ENCODE results near the gene THAP8.
"Not testable (repeated sequence)": the region's sequence is repeated elsewhere in the genome, so short reads cannot be mapped to it uniquely, and the experiment has no call there.

Gene THAP8, protein sequence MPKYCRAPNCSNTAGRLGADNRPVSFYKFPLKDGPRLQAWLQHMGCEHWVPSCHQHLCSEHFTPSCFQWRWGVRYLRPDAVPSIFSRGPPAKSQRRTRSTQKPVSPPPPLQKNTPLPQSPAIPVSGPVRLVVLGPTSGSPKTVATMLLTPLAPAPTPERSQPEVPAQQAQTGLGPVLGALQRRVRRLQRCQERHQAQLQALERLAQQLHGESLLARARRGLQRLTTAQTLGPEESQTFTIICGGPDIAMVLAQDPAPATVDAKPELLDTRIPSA

GRCh38 chr19:36054119-36054732 is at the start of gene THAP8:
THAP8 (minus strand) TSS chr19:36054285; CDS start chr19:36054217, 68 bp downstream.
- DNase-seq = peak; percentile 99

- no peak for DNase-seq
These were observed 49.0 kb upstream of the THAP8 start for GRCh38 chr19:36103040-36103626.

GRCh38 chr19:36101550-36102327 is 47.7 kb upstream of the THAP8 start:
- DNase-seq = no peak

DNA sequence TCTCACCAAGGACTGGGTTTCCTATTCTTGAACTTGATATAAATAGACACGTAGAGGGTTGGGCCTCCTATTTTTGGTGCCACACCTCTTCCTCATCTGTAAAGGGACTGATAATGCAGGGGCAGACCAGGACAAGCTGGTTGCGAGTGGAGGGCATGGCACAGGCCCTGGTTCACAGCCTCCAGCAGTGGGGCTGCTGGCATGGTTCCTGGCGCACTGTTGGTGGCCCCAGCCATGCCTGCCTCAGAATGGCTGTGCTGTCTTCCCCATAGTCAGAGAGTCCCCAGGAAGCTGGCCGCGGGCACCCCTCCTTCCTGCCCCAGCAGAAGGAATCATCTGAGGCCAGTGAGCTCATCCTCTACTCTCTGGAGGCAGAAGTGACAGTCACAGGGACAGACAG is 46.4 kb upstream of the THAP8 start:
- no peak for DNase-seq

GRCh38 chr19:36099166-36099785 is 45.2 kb upstream of the THAP8 start:
- DNase-seq = no peak

DNA sequence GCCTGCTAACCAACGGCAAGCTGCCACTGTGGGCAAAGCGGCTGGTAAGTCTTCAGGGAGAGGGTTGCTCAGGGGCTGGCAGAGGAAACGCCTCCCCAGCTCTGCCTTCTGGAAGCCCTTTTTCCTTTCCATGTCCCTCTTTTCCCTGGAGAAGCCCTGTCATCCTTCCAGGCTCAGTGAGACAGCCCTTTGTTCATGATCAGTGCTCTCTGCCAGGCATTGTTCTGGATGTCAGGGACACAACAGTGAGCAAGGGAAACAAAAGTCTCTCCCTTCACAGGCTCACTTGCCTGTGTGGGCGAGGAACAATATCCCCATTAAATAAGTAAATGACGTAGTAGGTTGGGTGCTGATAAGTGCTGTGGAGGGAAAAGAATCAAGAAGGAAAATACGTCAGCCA is 43.0 kb upstream of the THAP8 start:
- DNase-seq = no peak

GRCh38 chr19:36093687-36094086 is 39.6 kb upstream of the THAP8 start:
- DNase-seq = no peak

DNA sequence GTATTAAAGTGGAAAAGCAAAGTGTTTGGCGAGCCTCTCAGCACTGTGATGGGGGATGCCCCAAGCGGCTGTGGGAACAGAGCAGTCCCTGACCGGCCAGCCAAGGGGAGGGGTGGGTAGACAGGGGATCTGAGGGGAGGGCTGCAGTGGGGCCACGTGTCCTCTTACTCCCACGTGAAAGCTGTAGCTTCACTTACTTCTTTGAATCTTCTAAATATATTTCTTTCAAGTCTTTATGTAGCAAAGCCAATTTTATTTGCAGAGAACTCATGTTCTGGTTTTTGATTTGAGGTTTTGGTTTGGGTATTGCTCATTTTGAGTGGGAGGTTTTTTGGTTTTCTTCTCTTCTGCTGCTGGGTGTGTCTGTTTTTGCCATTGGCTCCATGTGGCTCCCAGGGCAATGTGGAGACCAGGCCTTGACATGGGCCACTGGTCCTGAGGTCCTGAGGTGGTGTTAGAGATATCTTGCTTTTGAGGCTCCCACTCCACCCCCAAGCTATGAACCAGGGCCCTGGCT is 39.1 kb upstream of the THAP8 start:
- DNase-seq = no peak

GRCh38 chr19:36092566-36092965 is 38.5 kb upstream of the THAP8 start:
- DNase-seq = no peak

DNA sequence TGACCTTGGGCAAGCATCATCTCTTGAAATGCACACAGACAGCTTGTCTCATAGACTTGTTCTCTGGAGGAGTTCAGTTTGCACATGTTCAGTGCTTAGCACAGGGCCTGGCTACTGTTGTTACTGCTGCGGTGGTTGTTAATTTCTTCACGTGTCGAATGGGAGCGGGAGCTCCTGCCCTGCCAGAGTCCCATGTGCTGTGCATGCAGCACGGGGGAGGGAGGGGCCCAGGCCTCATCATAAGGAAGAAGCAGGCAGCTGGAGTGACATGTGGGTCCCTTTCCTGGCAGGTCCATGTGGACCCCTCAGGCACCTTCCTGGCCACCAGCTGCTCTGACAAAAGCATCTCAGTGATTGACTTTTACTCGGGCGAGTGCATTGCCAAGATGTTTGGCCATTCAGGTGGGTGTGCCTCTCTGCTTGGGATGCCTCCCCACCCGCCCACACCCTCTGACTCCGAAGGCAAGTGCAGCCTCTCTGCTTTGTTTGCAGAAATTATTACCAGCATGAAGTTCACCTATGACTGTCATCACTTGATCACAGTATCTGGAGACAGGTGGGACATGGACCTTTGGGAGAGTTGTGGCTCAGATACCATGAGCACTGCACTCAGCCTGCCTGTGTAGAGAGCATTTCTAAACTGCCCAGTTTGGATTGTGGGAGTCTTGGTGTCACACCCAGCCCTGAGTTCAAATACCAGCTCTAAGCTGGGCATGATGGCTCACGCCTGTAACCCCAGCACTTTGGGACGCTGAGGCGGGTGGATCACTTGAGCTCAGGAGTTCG is 37.0 kb upstream of the THAP8 start:
- DNase-seq = no peak

DNA sequence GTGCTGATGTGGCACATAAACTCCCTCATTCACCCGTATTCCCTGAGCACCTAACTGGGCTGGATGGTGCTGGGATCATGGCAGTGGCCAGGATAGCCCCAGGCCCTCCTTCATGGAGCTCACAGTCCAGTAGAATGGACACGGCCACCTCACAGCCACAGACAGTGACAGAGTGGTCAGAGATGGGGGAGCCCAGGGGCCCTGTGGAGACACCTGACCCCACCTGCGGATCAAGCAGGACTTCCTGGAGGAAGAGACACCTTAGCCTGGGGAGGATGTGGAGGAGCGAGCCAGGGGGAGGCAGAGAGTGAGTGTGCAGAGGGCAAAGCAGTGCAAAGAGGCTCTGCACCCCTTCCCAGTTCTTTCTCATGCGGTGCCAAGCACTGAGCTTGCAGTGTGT is 35.8 kb upstream of the THAP8 start:
- no peak for DNase-seq

DNA sequence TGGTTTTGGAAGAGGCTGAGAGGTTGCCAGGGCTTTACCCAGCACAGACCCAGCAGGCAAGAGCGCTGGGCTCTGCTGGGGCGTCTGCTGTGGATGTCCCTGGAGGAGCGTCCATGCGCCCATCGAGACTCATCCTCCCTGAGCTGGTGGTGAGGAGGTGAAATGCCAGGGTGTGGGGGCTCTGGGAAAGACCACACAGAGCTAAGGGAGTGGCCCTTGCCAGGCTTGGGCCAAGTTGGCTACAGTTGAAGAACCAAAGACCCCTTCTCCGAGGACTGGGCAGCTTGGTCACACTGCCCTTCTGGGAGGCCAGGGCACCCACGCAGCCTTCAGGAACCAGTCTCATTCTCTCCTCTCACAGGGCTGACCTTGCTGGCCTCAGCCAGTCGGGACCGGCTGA is 32.2 kb upstream of the THAP8 start:
- DNase-seq = no peak

DNA sequence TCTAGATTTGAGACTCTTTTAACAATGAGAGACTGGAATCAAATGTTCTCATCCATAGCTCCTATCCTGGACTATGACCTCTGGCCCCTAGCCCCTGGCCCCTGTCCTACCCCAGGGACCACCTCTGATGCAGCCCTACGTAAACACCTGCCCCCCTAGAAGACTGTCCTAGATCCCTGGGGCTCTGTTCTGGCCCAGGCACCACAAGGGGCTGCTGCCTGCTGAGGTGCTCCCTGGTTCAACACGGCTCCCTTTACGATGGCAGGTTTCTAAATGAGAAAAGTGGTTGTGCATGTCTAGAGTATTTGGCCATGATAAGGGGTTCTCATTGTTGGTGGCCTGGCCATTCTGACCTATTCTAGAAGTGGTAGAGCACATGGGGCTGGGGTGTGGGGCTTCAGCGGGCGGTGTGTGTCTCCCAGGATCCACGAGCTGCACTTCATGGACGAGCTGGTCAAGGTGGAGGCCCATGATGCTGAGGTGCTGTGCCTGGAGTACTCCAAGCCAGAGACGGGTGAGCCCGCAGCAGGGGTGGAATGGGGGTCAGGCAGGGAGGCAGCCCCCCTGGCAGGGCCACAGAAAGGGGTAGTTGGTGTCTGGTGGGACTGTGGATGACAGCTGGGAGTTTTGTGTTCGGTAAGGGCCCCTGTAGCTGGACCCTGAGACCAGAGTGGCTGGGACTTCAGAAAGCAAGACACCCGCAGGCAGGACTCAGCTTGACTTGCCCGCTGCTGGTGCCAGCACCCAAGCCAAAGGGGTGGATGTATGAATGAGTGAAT is 30.3 kb upstream of the THAP8 start:
- DNase-seq = no peak

GRCh38 chr19:36082916-36083315 is 28.8 kb upstream of the THAP8 start:
- DNase-seq = no peak

- no peak for DNase-seq
These were observed 27.8 kb upstream of the THAP8 start for GRCh38 chr19:36081894-36082293.

DNA sequence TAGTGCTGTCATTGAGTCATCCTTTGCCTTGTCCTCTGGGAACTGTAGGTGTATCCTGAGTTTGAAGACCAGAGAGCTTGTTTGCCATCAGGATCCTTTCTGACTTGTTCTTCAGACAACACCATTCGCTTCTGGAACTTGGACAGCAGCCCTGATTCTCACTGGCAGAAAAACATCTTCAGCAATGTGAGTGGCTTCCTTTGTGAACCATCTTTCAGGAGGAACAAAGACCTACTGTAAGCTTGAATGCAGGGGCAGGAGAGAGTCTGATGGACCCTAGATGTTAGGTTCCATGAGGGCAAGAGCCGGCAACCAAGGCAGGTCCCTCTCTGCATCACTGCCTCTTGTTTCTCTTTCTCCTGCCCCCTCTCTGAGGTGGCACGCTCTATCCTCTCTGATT is 27.3 kb upstream of the THAP8 start:
- DNase-seq = no peak

DNA sequence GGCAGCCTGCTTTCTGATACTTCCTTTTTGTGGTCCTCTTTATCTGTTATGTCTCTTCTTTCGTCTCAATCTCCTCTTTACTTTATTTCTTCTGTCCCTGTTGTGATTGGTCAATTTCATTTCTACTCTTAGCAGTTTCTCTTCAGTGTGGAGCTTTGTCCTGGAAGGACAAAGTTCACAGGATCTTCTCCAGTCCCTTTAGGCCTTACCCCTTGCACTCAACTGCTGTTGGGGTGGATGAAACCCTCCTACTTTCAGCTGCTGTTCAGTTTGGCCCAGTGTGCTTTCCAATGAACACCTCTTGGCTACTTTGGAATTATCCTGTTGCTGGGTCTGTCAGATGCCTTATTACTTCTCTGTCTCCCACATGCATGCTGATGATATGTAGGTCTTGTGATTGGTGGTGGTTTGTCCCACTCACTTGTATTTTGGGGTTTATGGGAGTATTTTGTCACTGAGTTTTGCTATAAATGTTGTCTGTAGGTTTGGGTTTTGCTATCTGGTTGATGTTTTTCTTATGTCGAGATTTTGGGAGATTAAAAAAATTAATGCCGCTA is 25.4 kb upstream of the THAP8 start:
- no peak for DNase-seq

DNA sequence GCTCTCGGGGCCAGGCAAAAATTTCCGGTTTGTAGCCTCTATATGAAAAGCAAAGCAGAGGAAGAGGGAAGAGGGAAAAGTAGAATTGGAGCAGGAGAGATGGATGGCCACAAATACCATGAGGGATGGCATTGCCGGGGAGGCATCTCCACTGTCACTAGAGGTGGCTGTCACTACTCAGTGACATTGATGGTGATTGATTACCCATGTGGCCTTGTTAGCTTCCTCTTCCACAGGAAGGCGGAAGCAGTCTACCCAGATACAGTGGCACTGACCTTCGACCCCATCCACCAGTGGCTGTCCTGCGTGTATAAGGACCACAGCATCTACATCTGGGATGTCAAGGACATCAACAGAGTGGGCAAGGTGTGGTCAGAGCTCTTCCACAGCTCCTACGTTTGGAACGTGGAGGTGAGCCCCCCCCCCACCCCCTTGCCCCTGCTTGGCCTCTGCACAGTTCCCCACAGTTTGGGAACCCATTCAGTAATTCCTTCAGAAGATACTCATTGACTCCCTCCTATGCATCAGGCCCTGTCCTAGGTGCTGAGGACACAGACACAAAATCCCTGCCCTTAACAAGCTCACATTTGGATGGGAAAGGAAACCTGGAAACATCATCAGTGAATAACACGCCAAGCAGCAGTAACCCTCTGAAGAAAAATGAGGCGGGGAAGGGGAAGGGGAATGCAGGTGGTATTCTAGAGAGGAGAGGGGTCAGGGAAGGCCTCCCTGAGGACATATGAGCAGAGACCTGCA is 19.2 kb upstream of the THAP8 start:
- no peak for DNase-seq

- no peak for DNase-seq
These were observed 18.0 kb upstream of the THAP8 start for GRCh38 chr19:36072081-36072480.

DNA sequence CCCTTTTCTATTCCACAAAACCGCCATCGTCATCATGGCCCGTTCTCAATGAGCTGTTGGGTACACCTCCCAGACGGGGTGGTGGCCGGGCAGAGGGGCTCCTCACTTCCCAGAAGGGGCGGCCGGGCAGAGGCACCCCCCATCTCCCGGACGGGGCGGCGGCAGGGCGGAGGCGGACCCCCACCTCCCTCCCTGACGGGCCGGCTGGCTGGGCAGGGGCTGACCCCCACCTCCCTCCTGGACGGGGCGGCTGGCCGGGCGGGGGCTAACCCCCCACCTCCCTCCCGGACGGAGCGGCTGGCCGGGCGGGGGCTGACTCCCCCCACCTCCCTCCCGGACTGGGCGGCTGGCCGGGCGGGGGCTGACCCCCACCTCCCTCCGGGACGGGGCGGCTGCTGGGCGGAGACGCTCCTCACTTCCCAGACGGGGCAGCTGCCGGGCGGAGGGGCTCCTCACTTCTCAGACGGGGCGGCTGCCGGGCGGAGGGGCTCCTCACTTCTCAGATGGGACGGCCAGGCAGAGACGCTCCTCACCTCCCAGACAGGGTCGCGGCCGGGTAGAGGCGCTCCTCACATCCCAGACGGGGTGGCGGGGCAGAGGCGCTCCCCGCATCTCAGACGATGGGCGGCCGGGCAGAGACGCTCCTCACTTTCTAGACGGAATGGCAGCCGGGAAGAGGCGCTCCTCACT is 14.9 kb upstream of the THAP8 start:
- DNase-seq = not testable (repeated sequence)
